ENCODE results near the gene VAV1.

VAV1 gene

GRCh38 chr19:6772028-6772865 is at the start of gene VAV1:
Gene VAV1, plus strand, starts transcription at chr19:6772708. Its CDS starts 100 bp downstream, at chr19:6772808.
- DNase-seq (ENCODE audit: low read depth) = no peak

- peak; percentile 16 for DNase-seq (ENCODE audit: low read depth)
Observed at GRCh38 chr19:6723108-6723618, 49.3 kb upstream of the VAV1 start.

GRCh38 chr19:6723738-6724137 is 48.8 kb upstream of the VAV1 start:
- no peak for DNase-seq (ENCODE audit: low read depth)

GRCh38 chr19:6724631-6725492 is 47.6 kb upstream of the VAV1 start:
- no peak for DNase-seq (ENCODE audit: low read depth)

- no peak for DNase-seq (ENCODE audit: low read depth)
Observed at GRCh38 chr19:6725513-6726231, 46.8 kb upstream of the VAV1 start.

- no peak for DNase-seq (ENCODE audit: low read depth)
Observed at GRCh38 chr19:6728346-6728745, 44.2 kb upstream of the VAV1 start.

- no peak for DNase-seq (ENCODE audit: low read depth)
Observed at GRCh38 chr19:6729573-6730152, 42.8 kb upstream of the VAV1 start.

GRCh38 chr19:6730153-6730804 is 42.2 kb upstream of the VAV1 start:
- DNase-seq (ENCODE audit: low read depth) = no peak

- DNase-seq (ENCODE audit: low read depth) = no peak
Observed at GRCh38 chr19:6730941-6731670, 41.4 kb upstream of the VAV1 start.

GRCh38 chr19:6731822-6732221 is 40.7 kb upstream of the VAV1 start:
- no peak for DNase-seq (ENCODE audit: low read depth)

- DNase-seq (ENCODE audit: low read depth) = no peak
Observed at GRCh38 chr19:6732803-6733337, 39.6 kb upstream of the VAV1 start.

- no peak for DNase-seq (ENCODE audit: low read depth)
Observed at GRCh38 chr19:6733338-6734095, 39.0 kb upstream of the VAV1 start.

GRCh38 chr19:6734096-6734696 is 38.3 kb upstream of the VAV1 start:
- no peak for DNase-seq (ENCODE audit: low read depth)

- DNase-seq (ENCODE audit: low read depth) = peak; percentile 35
Observed at GRCh38 chr19:6735181-6735911, 37.2 kb upstream of the VAV1 start.

- peak; percentile 91 for DNase-seq (ENCODE audit: low read depth)
Observed at GRCh38 chr19:6736169-6736916, 36.2 kb upstream of the VAV1 start.

- no peak for DNase-seq (ENCODE audit: low read depth)
Observed at GRCh38 chr19:6736917-6737283, 35.6 kb upstream of the VAV1 start.

- peak; percentile 100 for DNase-seq (ENCODE audit: low read depth)
Observed at GRCh38 chr19:6737284-6737872, 35.1 kb upstream of the VAV1 start, which contains the start of gene GPR108. Gene GPR108, minus strand, starts transcription at chr19:6737580. Its CDS starts 4 bp downstream, at chr19:6737576.
